Subcutaneous abdominal adipose tissue (tissue), 5 donors: ENCODE measurements around the gene PMEPA1.

ENCODE experiments used
- H3K27ac ChIP-seq: one replicate; pipeline ENCODE4 v1.7.0; 2013; ENCODE audit warnings: low read depth, mild to moderate bottlenecking, inconsistent platforms, low read length, moderate library complexity
- H3K27me3 ChIP-seq, 5 donors: one replicate each; pipeline ENCODE4 v1.7.0; 2013; ENCODE audit warnings: low read length in 5 of 5, inconsistent platforms in 1 of 5; ENCODE audit not compliant: control insufficient read depth in 5 of 5, insufficient read depth in 4 of 5
- H3K36me3 ChIP-seq, 5 donors: one replicate each; pipeline ENCODE4 v1.7.0; 2013; ENCODE audit warnings: low read length in 5 of 5; ENCODE audit not compliant: control insufficient read depth in 5 of 5, insufficient read depth in 5 of 5
- H3K4me1 ChIP-seq, 5 donors: one replicate each; pipeline ENCODE4 v1.7.0; 2013; ENCODE audit warnings: low read length in 5 of 5, mild to moderate bottlenecking in 3 of 5, moderate library complexity in 1 of 5; ENCODE audit not compliant: control insufficient read depth in 5 of 5, insufficient read depth in 5 of 5
- H3K4me3 ChIP-seq, 5 donors: one replicate each; pipeline ENCODE4 v1.7.0; 2013; ENCODE audit warnings: low read length in 5 of 5, low read depth in 1 of 5
- H3K9ac ChIP-seq, 5 donors: one replicate each; pipeline ENCODE4 v1.7.0; 2013; ENCODE audit warnings: low read length in 5 of 5, mild to moderate bottlenecking in 4 of 5, moderate library complexity in 3 of 5
- H3K9me3 ChIP-seq, 5 donors: one replicate each; pipeline ENCODE4 v1.7.0; 2013; ENCODE audit warnings: low read length in 5 of 5; ENCODE audit not compliant: control insufficient read depth in 5 of 5
- donor health status: healthy.
- donor health status: healthy.
- donor health status: healthy.
- donor health status: healthy.
- donor health status: healthy.

PMEPA1 gene

GRCh38 chr20:57691699-57692098 is 18.1 kb downstream of the PMEPA1 start:
- Histone ChIP-seq H3K9me3 (no peaks in the 10 kb centered on the region), H3K36me3 (peaks cover 0 to 7% (median 0%) of the 10 kb centered on the region in 5 donors), H3K27me3 (no peaks in the 10 kb centered on the region), H3K27ac (no peak overlapping the region), H3K4me1 (peaks cover 14 to 99% (median 83%) of the 10 kb centered on the region in 5 donors), H3K4me3 (no peak overlapping the region), H3K9ac (no peak overlapping the region)

GRCh38 chr20:57690525-57690924 is 19.3 kb downstream of the PMEPA1 start:
- Histone ChIP-seq H3K36me3 (peaks cover 0 to 10% (median 0%) of the 10 kb centered on the region in 5 donors), H3K4me1 (peaks cover 19 to 98% (median 83%) of the 10 kb centered on the region in 5 donors), H3K27me3 (no peaks in the 10 kb centered on the region), H3K9me3 (no peaks in the 10 kb centered on the region), H3K9ac (no peak overlapping the region), H3K4me3 (no peak overlapping the region), H3K27ac (peak overlapping the region; percentile 79)

DNA sequence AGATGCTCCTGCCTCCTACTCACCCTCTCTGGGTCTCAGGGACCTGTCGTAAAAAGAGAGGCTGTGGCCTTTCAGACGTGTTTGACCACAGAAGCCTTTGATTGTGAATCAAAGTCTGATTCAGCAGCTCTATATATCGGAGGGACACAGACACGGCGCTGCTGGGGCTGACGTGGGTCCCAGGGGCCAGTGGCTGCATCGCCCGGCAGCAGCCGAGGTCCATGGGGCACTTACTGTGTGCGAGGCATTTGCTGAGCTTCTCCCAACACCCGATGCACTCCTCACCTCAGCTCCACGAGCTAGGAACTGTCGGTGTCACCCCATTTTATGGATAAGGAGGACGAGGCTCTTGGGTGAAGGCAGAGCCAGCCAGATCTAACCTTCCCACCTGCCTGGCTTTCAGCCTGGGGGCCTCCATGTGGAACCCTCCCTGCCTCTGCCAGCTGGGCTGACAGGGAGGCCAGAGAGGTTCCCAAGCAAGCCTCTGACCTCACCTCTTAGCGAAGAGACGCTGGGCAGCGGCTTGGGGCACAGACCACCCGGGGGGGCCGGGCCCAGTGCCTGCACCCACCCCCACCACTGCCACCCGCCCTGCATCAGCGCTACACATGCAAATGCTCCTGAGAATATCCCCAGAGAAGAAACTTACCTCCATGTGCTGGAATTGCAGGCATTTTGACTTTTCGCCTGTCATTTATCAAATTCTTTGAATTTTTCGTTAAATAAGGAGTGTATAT is 19.9 kb downstream of the PMEPA1 start:
- Histone ChIP-seq H3K4me1 (peaks cover 19 to 96% (median 77%) of the 10 kb centered on the region in 5 donors), H3K27me3 (no peaks in the 10 kb centered on the region), H3K9ac (peak overlapping the region in 3 of 5 donors; percentile 0 to 34 (median 18)), H3K36me3 (peaks cover 0 to 10% (median 0%) of the 10 kb centered on the region in 5 donors), H3K4me3 (no peak overlapping the region), H3K9me3 (no peaks in the 10 kb centered on the region), H3K27ac (peak overlapping the region; percentile 79)

- peak overlapping the region in 3 of 5 donors; percentile 34 to 56 (median 39) for H3K9ac ChIP-seq
- no peaks in the 10 kb centered on the region for H3K9me3 ChIP-seq
- H3K27ac ChIP-seq: peak overlapping the region; percentile 79
- peak overlapping the region in 1 of 5 donors; percentile 12 for H3K4me3 ChIP-seq
- H3K4me1 ChIP-seq: peaks cover 15 to 96% (median 68%) of the 10 kb centered on the region in 5 donors
- H3K36me3 ChIP-seq: peaks cover 0 to 9% (median 0%) of the 10 kb centered on the region in 5 donors
- H3K27me3 ChIP-seq: no peaks in the 10 kb centered on the region
Observed at GRCh38 chr20:57688864-57689263, 21.0 kb downstream of the PMEPA1 start.

DNA sequence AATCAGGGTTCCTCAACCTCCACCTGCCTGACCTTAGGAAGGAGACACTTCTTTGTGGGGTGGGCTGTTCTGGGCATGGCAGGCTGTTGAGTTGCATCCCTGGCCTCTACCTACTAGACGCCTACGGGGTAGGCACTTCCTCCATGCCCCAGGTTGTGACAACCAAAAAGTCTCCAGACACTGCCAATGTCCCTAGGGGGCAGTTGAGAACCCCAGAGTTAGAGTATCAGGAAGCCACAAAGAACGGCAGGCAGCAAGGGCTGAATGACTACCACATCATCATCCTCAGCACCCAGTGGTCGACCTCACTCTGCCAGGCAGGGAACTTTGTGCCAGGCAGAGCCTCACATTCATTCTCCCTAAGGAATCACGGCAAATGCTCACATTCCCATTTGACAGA is 21.5 kb downstream of the PMEPA1 start:
- peaks cover 0 to 8% (median 0%) of the 10 kb centered on the region in 5 donors for H3K36me3 ChIP-seq
- no peaks in the 10 kb centered on the region for H3K9me3 ChIP-seq
- H3K4me3 ChIP-seq: no peak overlapping the region
- no peaks in the 10 kb centered on the region for H3K27me3 ChIP-seq
- peak overlapping the region in 1 of 5 donors; percentile 31 for H3K9ac ChIP-seq
- peak overlapping the region; percentile 79 for H3K27ac ChIP-seq
- peaks cover 15 to 92% (median 66%) of the 10 kb centered on the region in 5 donors for H3K4me1 ChIP-seq

DNA sequence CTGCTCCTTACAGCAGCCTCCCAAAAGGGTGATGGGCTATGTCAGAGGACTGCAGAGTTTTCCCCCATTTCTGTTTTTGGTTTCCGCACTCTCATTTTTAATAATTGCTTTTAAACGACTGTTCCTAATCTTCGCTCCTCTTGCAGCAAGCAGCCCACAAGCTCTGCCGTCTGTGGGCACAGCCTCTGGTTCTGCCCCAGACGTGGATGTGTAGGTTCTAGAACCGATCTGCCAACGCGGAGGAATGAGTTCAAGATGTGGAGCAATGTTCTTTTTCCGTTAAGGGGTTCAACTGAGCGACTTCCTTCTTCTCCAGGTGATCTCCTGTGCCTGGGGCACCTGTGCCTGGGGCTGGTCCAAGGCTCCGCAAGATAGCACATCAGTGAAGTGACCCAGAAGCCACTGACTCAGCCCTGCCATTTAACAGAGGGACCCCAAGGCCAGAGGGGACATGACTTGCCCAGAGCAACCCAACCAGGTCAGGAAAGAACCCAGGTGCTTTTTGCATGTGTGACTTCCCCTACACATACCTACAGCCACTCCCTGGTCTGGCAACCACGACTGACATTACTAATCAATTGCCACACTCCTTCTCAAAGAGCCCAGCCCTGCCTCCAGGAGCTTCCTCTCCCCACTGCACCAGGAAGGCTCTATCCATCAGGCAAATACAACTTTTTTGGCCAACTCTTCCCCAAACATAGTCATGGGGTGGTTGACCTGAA is 22.7 kb downstream of the PMEPA1 start:
- H3K4me1 ChIP-seq: peaks cover 15 to 86% (median 57%) of the 10 kb centered on the region in 5 donors

DNA sequence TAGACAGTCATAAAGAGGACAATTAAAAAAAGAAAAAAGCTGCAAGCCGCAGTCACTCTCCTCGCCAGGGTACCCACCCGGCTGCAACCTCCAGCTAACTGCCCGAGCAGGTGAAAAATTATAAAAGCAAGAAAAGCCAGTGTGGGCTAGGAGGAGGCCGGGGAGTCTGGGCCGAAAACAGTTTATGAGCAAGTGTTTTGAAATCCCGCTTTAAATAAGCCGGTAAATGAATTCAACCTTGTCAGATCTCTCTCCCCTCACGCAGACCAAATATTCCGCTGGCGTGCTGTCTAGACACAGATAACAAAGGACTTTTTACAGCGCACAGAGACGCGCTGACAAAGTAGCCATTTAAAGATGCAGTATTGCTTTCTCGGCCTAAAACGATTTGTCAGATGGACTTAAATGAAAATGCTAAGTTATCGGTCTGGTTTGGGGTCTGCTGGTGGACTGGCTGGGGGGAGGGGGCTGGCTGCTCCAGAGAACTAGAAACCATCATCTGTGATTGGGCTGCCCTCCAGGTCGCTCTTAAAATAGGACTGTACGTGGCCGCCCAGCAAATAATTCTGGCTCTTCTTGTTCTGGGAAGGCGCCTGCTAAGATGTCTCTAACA is 24.6 kb downstream of the PMEPA1 start:
- Histone ChIP-seq H3K9me3 (no peaks in the 10 kb centered on the region), H3K27me3 (no peaks in the 10 kb centered on the region), H3K4me3 (no peak overlapping the region), H3K36me3 (peaks cover 0 to 8% (median 3%) of the 10 kb centered on the region in 5 donors), H3K4me1 (peaks cover 13 to 79% (median 51%) of the 10 kb centered on the region in 5 donors), H3K27ac (no peak overlapping the region), H3K9ac (no peak overlapping the region)

More for the DNA sequence above, 22.7 kb downstream of the PMEPA1 start:
- Histone ChIP-seq H3K27ac (no peak overlapping the region), H3K4me3 (no peak overlapping the region), H3K9ac (no peak overlapping the region), H3K27me3 (no peaks in the 10 kb centered on the region), H3K9me3 (no peaks in the 10 kb centered on the region), H3K36me3 (peaks cover 0 to 8% (median 1%) of the 10 kb centered on the region in 5 donors)

GRCh38 chr20:57684808-57685140 is 25.0 kb downstream of the PMEPA1 start:
- Histone ChIP-seq H3K27ac (no peak overlapping the region), H3K9ac (no peak overlapping the region), H3K4me3 (no peak overlapping the region), H3K9me3 (no peaks in the 10 kb centered on the region), H3K4me1 (peaks cover 13 to 78% (median 48%) of the 10 kb centered on the region in 5 donors), H3K27me3 (no peaks in the 10 kb centered on the region), H3K36me3 (peaks cover 0 to 6% (median 3%) of the 10 kb centered on the region in 5 donors)

DNA sequence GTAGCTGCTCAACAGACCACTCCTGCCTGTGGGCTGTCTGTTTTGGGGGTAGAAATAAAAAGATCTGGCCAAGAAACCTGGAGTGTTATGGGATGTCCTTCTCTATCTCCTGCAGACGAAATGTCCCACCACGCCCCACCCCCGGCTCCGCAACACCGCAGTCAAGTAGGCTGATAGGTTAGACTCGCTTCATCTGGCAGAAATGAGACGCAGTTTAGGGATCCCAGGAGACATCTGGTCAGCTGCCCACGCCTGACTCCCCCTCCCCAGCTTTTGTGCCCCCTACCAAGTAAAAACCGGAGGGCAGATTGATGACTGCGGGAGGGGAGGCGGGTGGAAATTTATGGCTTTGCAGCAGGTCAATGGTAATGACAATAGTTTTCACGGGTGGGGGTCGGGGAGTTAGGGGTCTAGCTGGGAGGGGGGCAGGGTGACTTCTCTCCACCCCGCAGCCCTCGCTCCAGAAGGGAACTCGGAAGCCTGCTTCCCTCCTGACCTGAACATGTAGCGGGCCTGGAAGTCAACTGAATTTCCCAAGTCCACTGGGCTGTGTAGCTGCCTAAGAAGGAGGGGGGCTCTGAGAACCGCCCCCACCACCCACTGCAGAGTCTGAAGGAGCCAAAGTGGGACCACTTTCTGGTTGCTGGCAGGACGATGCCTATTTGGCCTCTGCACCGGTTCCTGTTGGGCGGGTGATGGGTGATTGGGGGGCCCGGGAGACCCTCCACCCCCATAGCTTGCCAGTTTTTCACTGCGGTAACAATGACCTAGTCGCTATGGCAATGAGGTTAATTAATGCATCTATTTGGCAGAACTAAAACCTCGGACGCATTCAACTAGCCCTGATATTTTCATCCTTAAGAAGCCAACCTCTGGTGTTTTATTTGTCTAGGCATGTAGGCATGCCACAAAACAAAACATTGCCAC is 25.7 kb downstream of the PMEPA1 start:
- H3K9ac ChIP-seq: no peak overlapping the region
- H3K27me3 ChIP-seq: no peaks in the 10 kb centered on the region
- no peak overlapping the region for H3K27ac ChIP-seq
- peaks cover 0 to 9% (median 3%) of the 10 kb centered on the region in 5 donors for H3K36me3 ChIP-seq
- H3K4me3 ChIP-seq: no peak overlapping the region
- H3K9me3 ChIP-seq: no peaks in the 10 kb centered on the region
- peaks cover 11 to 72% (median 42%) of the 10 kb centered on the region in 5 donors for H3K4me1 ChIP-seq
